Measurements from ENCODE around the gene MSX2. TPM values are rescaled to one million over a fixed set of nuclear protein-coding genes. Genes with fewer than 3 reads are reported as not detected.

Gene MSX2
- total and polyA plus RNA-seq, 2 donors (not counting 1 experiment from before 2014, with no cell fraction given) = not detected

DNA sequence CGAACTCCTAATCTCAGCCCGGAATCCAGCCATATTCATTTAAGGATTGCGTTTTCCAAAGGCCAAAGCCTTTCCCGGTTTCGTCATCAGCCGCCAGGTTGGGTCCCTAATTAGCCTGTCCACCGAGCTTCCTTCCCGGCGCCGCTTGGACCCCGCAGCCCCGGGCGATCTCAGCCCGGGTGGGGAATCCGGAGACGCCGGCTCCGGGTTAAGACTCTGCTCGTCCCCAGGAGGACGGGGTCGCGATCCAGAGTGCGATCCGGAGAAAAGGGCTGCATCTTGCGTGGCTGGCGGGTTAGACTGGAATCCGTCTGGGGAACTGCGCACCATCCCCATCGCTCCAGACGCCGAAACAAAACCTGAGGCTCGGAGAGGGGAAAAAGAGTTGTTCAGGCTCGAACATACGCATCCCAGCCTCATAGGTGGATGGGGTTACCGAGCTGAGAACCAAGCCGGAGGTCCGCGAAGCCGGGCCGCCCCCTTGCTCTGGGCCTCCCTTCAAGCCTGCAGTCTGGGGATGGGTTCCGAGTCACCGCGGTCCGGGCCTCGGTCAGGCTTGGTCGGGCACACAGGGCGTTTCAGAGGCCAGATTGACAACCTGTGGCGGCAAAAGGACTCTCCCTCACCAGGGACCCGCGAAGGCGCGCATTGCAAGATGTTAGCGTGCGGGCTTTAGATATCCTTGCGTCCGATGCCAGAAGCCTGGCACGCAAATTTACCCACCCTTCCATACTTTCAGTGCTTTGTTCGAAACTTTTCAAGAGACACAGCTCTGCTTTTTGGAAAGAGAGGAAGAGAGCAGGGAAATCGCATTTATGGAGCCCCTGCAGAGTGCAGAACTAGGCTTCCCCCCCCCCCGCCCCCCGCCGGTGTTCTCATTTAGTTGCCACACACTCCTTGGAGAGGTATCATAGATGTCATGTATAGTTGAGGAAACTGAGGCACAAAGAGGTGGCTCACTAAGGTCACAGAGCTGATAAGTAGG, 7.9 kb downstream of the MSX2 start:
- no peak overlapping the region for H3K27ac ChIP-seq (ENCODE audit: low read length in 2 of 2)
- Mint-ChIP-seq H3K27ac (no peak overlapping the region), H3K4me3 (no peak overlapping the region), H3K4me1 (no peaks in the 10 kb centered on the region), H3K9me3 (ENCODE audit: insufficient read depth) (no peaks in the 10 kb centered on the region), H3K27me3 (peaks cover 84% of the 10 kb centered on the region)
- WGBS (ENCODE audit: insufficient coverage) = 11% methylated on average over 48 of the region's 62 CpGs
- no peak overlapping the region for H3K4me3 ChIP-seq (ENCODE audit: control extremely low read depth in 1 of 5, extremely low read depth in 1 of 5, insufficient read depth in 1 of 5, low read depth in 2 of 5, low read length in 4 of 5)
- H3K4me2 ChIP-seq (replicated peaks; ENCODE audit: low read depth, low read length, poor library complexity, severe bottlenecking) = no peak overlapping the region
- peaks cover 0 to 26% (median 0%) of the 10 kb centered on the region in 3 donors for H3K9me3 ChIP-seq (ENCODE audit: control extremely low read depth in 1 of 3, control insufficient read depth in 2 of 3, insufficient read depth in 1 of 3, low read length in 2 of 3)
- no peak for ATAC-seq (ENCODE audit: low read depth)
- H2AFZ ChIP-seq (ENCODE audit: insufficient read depth, low read depth, low read length, poor library complexity, severe bottlenecking) = no peak overlapping the region
- intact Hi-C loops (cut with micrococcal nuclease) = no loop called here
- DNase-seq = no peak
- TF ChIP-seq EZH2 (IDR thresholded peaks at IDR 0.05; ENCODE audit: borderline replicate concordance, insufficient read depth, low read depth, low read length, poor library complexity, severe bottlenecking) = no peak
- TF ChIP-seq, protein P1, sequence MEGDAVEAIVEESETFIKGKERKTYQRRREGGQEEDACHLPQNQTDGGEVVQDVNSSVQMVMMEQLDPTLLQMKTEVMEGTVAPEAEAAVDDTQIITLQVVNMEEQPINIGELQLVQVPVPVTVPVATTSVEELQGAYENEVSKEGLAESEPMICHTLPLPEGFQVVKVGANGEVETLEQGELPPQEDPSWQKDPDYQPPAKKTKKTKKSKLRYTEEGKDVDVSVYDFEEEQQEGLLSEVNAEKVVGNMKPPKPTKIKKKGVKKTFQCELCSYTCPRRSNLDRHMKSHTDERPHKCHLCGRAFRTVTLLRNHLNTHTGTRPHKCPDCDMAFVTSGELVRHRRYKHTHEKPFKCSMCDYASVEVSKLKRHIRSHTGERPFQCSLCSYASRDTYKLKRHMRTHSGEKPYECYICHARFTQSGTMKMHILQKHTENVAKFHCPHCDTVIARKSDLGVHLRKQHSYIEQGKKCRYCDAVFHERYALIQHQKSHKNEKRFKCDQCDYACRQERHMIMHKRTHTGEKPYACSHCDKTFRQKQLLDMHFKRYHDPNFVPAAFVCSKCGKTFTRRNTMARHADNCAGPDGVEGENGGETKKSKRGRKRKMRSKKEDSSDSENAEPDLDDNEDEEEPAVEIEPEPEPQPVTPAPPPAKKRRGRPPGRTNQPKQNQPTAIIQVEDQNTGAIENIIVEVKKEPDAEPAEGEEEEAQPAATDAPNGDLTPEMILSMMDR (IDR thresholded peaks at IDR 0.05) = no peak
- CTCF ChIA-PET = no interaction called here
- H3K27me3 ChIP-seq (replicated peaks in 1 of 4; ENCODE audit: control extremely low read depth in 1 of 4, control insufficient read depth in 3 of 4, insufficient read depth in 4 of 4, low read length in 3 of 4) = peaks cover 0 to 54% (median 26%) of the 10 kb centered on the region in 4 experiments
- no peak overlapping the region for H3K9ac ChIP-seq (ENCODE audit: low read length)
- no peaks in the 10 kb centered on the region for H3K79me2 ChIP-seq (ENCODE audit: control insufficient read depth, insufficient read depth, low read length)
- H4K20me1 ChIP-seq (ENCODE audit: control insufficient read depth, insufficient read depth, low read length, poor library complexity, severe bottlenecking) = no peaks in the 10 kb centered on the region
- no peaks in the 10 kb centered on the region for H3K4me1 ChIP-seq (ENCODE audit: control insufficient read depth in 2 of 2, insufficient read depth in 2 of 2, low read length in 2 of 2)
- POLR2A ChIA-PET = no interaction called here
- no peaks in the 10 kb centered on the region for H3K36me3 ChIP-seq (replicated peaks in 1 of 2; ENCODE audit: control extremely low read depth in 1 of 2, control insufficient read depth in 1 of 2, extremely low read depth in 1 of 2, insufficient read depth in 2 of 2, low read length in 1 of 2)

DNA sequence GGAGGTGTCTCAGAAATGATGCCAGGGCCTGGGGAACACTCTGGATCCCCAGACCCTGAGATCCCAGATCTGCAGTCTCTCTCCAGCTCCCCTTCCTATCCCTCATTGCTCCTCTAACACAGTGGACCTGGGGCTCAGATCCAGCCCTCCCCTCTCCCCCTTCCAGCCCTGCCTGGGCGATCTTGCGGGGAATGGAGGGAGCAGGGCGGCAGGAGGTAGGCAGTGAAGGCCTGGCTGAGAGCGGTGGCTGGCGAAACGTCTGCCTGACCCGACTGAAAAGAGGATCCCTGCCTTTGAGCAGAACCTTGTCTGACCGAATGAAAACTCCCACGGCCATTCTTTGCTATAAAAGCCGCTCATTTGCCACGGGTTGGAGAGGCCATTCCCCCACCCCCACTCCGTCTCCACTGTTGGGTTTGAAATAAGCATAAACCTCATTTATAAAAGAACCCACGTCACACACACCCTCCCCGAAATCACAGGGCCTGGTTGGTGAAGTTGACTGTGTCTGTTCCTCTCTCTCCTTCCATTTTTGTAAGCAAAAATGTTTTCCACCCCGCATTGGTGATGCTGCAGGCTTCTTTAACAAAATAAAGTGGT, 8.8 kb downstream of the MSX2 start:
- no peak overlapping the region for H3K9ac ChIP-seq (ENCODE audit: low read length)
- Mint-ChIP-seq H3K27ac (no peak overlapping the region), H3K27me3 (peaks cover 81% of the 10 kb centered on the region), H3K4me1 (no peaks in the 10 kb centered on the region), H3K9me3 (ENCODE audit: insufficient read depth) (no peaks in the 10 kb centered on the region), H3K4me3 (no peak overlapping the region)
- ATAC-seq (ENCODE audit: low read depth) (no peak), DNase-seq (no peak)
- H4K20me1 ChIP-seq (ENCODE audit: control insufficient read depth, insufficient read depth, low read length, poor library complexity, severe bottlenecking) = no peaks in the 10 kb centered on the region
- H3K9me3 ChIP-seq (ENCODE audit: control extremely low read depth in 1 of 3, control insufficient read depth in 2 of 3, insufficient read depth in 1 of 3, low read length in 2 of 3) = peaks cover 0 to 28% (median 0%) of the 10 kb centered on the region in 3 donors
- no peak overlapping the region for H3K4me3 ChIP-seq (ENCODE audit: control extremely low read depth in 1 of 5, extremely low read depth in 1 of 5, insufficient read depth in 1 of 5, low read depth in 2 of 5, low read length in 4 of 5)
- H3K4me1 ChIP-seq (ENCODE audit: control insufficient read depth in 2 of 2, insufficient read depth in 2 of 2, low read length in 2 of 2) = no peaks in the 10 kb centered on the region
- H2AFZ ChIP-seq (ENCODE audit: insufficient read depth, low read depth, low read length, poor library complexity, severe bottlenecking) = no peak overlapping the region
- intact Hi-C loops (cut with micrococcal nuclease) = no loop called here
- H3K27ac ChIP-seq (ENCODE audit: low read length in 2 of 2) = no peak overlapping the region
- H3K4me2 ChIP-seq (replicated peaks; ENCODE audit: low read depth, low read length, poor library complexity, severe bottlenecking) = no peak overlapping the region
- peaks cover 0 to 58% (median 27%) of the 10 kb centered on the region in 4 experiments for H3K27me3 ChIP-seq (replicated peaks in 1 of 4; ENCODE audit: control extremely low read depth in 1 of 4, control insufficient read depth in 3 of 4, insufficient read depth in 4 of 4, low read length in 3 of 4)
- H3K36me3 ChIP-seq (replicated peaks in 1 of 2; ENCODE audit: control extremely low read depth in 1 of 2, control insufficient read depth in 1 of 2, extremely low read depth in 1 of 2, insufficient read depth in 2 of 2, low read length in 1 of 2) = no peaks in the 10 kb centered on the region
- TF ChIP-seq EZH2 (IDR thresholded peaks at IDR 0.05; ENCODE audit: borderline replicate concordance, insufficient read depth, low read depth, low read length, poor library complexity, severe bottlenecking) = no peak
- TF ChIP-seq, protein P1 (IDR thresholded peaks at IDR 0.05) = no peak
- 11% methylated on average over 7 of the region's 15 CpGs for WGBS (ENCODE audit: insufficient coverage)
- ChIA-PET POLR2A (no interaction called here), CTCF (no interaction called here)
- no peaks in the 10 kb centered on the region for H3K79me2 ChIP-seq (ENCODE audit: control insufficient read depth, insufficient read depth, low read length)
